ENCODE data around the gene LY6G6C. TPM values are rescaled to one million over a fixed set of nuclear protein-coding genes. Genes with fewer than 3 reads are reported as not detected.
A peak's percentile ranks its signal among the peaks of the same experiment; 100 is the strongest.

Gene LY6G6C
- total RNA-seq, result not detected

- H3K4me3 Mint-ChIP-seq, result no peak within 1 kb of the TSS
- CTCF ChIA-PET, result no interaction called here
- H3K4me1 Mint-ChIP-seq (ENCODE audit: low read depth), result peaks cover 10% of the 10 kb centered on the region
These were observed at the start of gene LY6G6C for GRCh38 chr6:31721351-31722020. TSS of gene LY6G6C (minus strand) at chr6:31721746. CDS start at chr6:31721679, 67 bp downstream.

GRCh38 chr6:31770860-31771259, 49.3 kb upstream of the LY6G6C start:
- peaks cover 1% of the 10 kb centered on the region for H3K36me3 Mint-ChIP-seq (ENCODE audit: low read depth)
- H3K27ac Mint-ChIP-seq, result no peak overlapping the region
- H3K4me3 Mint-ChIP-seq, result no peak overlapping the region
- intact Hi-C loops (cut with micrococcal nuclease), result loop anchor here (1.0 to 2.0 kb wide), 2 partner anchors 46 to 225 kb away; partner anchors contain the start of gene ATP6V1G2
- no peaks in the 10 kb centered on the region for H3K27me3 Mint-ChIP-seq (ENCODE audit: low read depth)
- no peaks in the 10 kb centered on the region for H3K9me3 Mint-ChIP-seq
- CTCF ChIA-PET, result interaction anchor here (0.7 to 3.0 kb wide), 12 partner anchors 21 to 106 kb away, joined by 3 to 11 read pairs (median 4); partner anchors contain the start of genes GPANK1, MPIG6B and MSH5
- peaks cover 31% of the 10 kb centered on the region for H3K4me1 Mint-ChIP-seq (ENCODE audit: low read depth)
- no peak for DNase-seq

More at GRCh38 chr6:31721351-31722020, at the start of gene LY6G6C:
- Mint-ChIP-seq H3K27me3 (ENCODE audit: low read depth) (no peaks in the 10 kb centered on the region), H3K27ac (no peak within 1 kb of the TSS), H3K9me3 (no peaks in the 10 kb centered on the region), H3K36me3 (ENCODE audit: low read depth) (no peaks in the 10 kb centered on the region)
- intact Hi-C loops (cut with micrococcal nuclease), result no loop called here
- DNase-seq, result no peak

GRCh38 chr6:31769684-31770371, 48.3 kb upstream of the LY6G6C start:
- Mint-ChIP-seq H3K4me3 (no peak overlapping the region), H3K27ac (no peak overlapping the region), H3K27me3 (ENCODE audit: low read depth) (no peaks in the 10 kb centered on the region), H3K9me3 (no peaks in the 10 kb centered on the region), H3K36me3 (ENCODE audit: low read depth) (peaks cover 1% of the 10 kb centered on the region), H3K4me1 (ENCODE audit: low read depth) (peaks cover 27% of the 10 kb centered on the region)
- DNase-seq, result peak; percentile 86
- CTCF ChIA-PET, result interaction anchor here (0.6 to 3.0 kb wide), 28 partner anchors 10 to 202 kb away, joined by 3 to 11 read pairs (median 4); partner anchors contain the start of genes CLIC1, GPANK1, LY6G5C and MPIG6B
- intact Hi-C loops (cut with micrococcal nuclease), result loop anchor here (1.0 to 2.0 kb wide), 4 partner anchors 41 to 224 kb away; partner anchors contain the start of genes ATP6V1G2, DDAH2 and LY6G5C

- intact Hi-C loops (cut with micrococcal nuclease), result loop anchor here (1.0 to 2.0 kb wide), 2 partner anchors 39 to 88 kb away; partner anchors contain the start of genes DDAH2 and LY6G5C
These were observed 47.1 kb upstream of the LY6G6C start for GRCh38 chr6:31768363-31769257.

GRCh38 chr6:31767096-31767645, 45.6 kb upstream of the LY6G6C start:
- H3K27me3 Mint-ChIP-seq (ENCODE audit: low read depth), result no peaks in the 10 kb centered on the region

More at GRCh38 chr6:31768363-31769257, 47.1 kb upstream of the LY6G6C start:
- Mint-ChIP-seq H3K4me3 (no peak overlapping the region), H3K9me3 (no peaks in the 10 kb centered on the region), H3K27me3 (ENCODE audit: low read depth) (no peaks in the 10 kb centered on the region), H3K4me1 (ENCODE audit: low read depth) (peaks cover 27% of the 10 kb centered on the region), H3K36me3 (ENCODE audit: low read depth) (peaks cover 10% of the 10 kb centered on the region), H3K27ac (no peak overlapping the region)
- DNase-seq, result no peak
- CTCF ChIA-PET, result interaction anchor here (0.9 to 3.0 kb wide), 12 partner anchors 16 to 201 kb away, joined by 3 to 11 read pairs (median 6); partner anchors contain the start of genes CLIC1 and MSH5

GRCh38 chr6:31765910-31766794, 44.6 kb upstream of the LY6G6C start:
- CTCF ChIA-PET, result interaction anchor here (0.6 to 0.7 kb wide), 3 partner anchors 40 to 68 kb away, joined by 3 to 5 read pairs (median 3); partner anchors contain the start of gene LSM2

More at GRCh38 chr6:31767096-31767645, 45.6 kb upstream of the LY6G6C start:
- no peak overlapping the region for H3K4me3 Mint-ChIP-seq
- no peak for DNase-seq
- H3K36me3 Mint-ChIP-seq (ENCODE audit: low read depth), result peaks cover 17% of the 10 kb centered on the region
- CTCF ChIA-PET, result interaction anchor here (0.6 kb wide), 1 partner anchor 40 kb away, joined by 3 read pairs; the partner anchor contains the start of gene LSM2
- intact Hi-C loops (cut with micrococcal nuclease), result no loop called here
- H3K4me1 Mint-ChIP-seq (ENCODE audit: low read depth), result peaks cover 16% of the 10 kb centered on the region
- no peaks in the 10 kb centered on the region for H3K9me3 Mint-ChIP-seq
- H3K27ac Mint-ChIP-seq, result no peak overlapping the region

GRCh38 chr6:31765559-31765909, 44.0 kb upstream of the LY6G6C start:
- no peak overlapping the region for H3K27ac Mint-ChIP-seq
- H3K9me3 Mint-ChIP-seq, result no peaks in the 10 kb centered on the region
- H3K27me3 Mint-ChIP-seq (ENCODE audit: low read depth), result no peaks in the 10 kb centered on the region
- no peak for DNase-seq
- no peak overlapping the region for H3K4me3 Mint-ChIP-seq
- peaks cover 32% of the 10 kb centered on the region for H3K36me3 Mint-ChIP-seq (ENCODE audit: low read depth)
- CTCF ChIA-PET, result interaction anchor here (0.6 to 0.7 kb wide), 2 partner anchors 40 to 68 kb away, joined by 3 to 5 read pairs; no protein-coding TSS in a partner anchor
- intact Hi-C loops (cut with micrococcal nuclease), result no loop called here
- peaks cover 7% of the 10 kb centered on the region for H3K4me1 Mint-ChIP-seq (ENCODE audit: low read depth)

More at GRCh38 chr6:31765910-31766794, 44.6 kb upstream of the LY6G6C start:
- H3K9me3 Mint-ChIP-seq, result no peaks in the 10 kb centered on the region
- H3K27me3 Mint-ChIP-seq (ENCODE audit: low read depth), result no peaks in the 10 kb centered on the region
- peaks cover 26% of the 10 kb centered on the region for H3K36me3 Mint-ChIP-seq (ENCODE audit: low read depth)
- H3K27ac Mint-ChIP-seq, result no peak overlapping the region
- H3K4me1 Mint-ChIP-seq (ENCODE audit: low read depth), result peaks cover 9% of the 10 kb centered on the region
- intact Hi-C loops (cut with micrococcal nuclease), result no loop called here
- H3K4me3 Mint-ChIP-seq, result no peak overlapping the region
- no peak for DNase-seq

GRCh38 chr6:31764198-31764597, 42.7 kb upstream of the LY6G6C start:
- CTCF ChIA-PET, result no interaction called here
- peaks cover 43% of the 10 kb centered on the region for H3K36me3 Mint-ChIP-seq (ENCODE audit: low read depth)
- no peak overlapping the region for H3K4me3 Mint-ChIP-seq
- H3K9me3 Mint-ChIP-seq, result no peaks in the 10 kb centered on the region
- H3K4me1 Mint-ChIP-seq (ENCODE audit: low read depth), result peaks cover 2% of the 10 kb centered on the region
- no peaks in the 10 kb centered on the region for H3K27me3 Mint-ChIP-seq (ENCODE audit: low read depth)
- no peak overlapping the region for H3K27ac Mint-ChIP-seq
- DNase-seq, result no peak
- intact Hi-C loops (cut with micrococcal nuclease), result no loop called here

GRCh38 chr6:31763619-31763940, 42.0 kb upstream of the LY6G6C start:
- no peaks in the 10 kb centered on the region for H3K27me3 Mint-ChIP-seq (ENCODE audit: low read depth)
- peaks cover 2% of the 10 kb centered on the region for H3K4me1 Mint-ChIP-seq (ENCODE audit: low read depth)
- CTCF ChIA-PET, result no interaction called here
- no peak for DNase-seq
- no peaks in the 10 kb centered on the region for H3K9me3 Mint-ChIP-seq
- intact Hi-C loops (cut with micrococcal nuclease), result no loop called here
- H3K36me3 Mint-ChIP-seq (ENCODE audit: low read depth), result peaks cover 49% of the 10 kb centered on the region
- H3K4me3 Mint-ChIP-seq, result no peak overlapping the region
- H3K27ac Mint-ChIP-seq, result no peak overlapping the region

GRCh38 chr6:31762878-31763618, 41.5 kb upstream of the LY6G6C start:
- Mint-ChIP-seq H3K27me3 (ENCODE audit: low read depth) (no peaks in the 10 kb centered on the region), H3K9me3 (no peaks in the 10 kb centered on the region), H3K4me3 (no peak overlapping the region), H3K27ac (no peak overlapping the region), H3K4me1 (ENCODE audit: low read depth) (peaks cover 2% of the 10 kb centered on the region), H3K36me3 (ENCODE audit: low read depth) (peaks cover 55% of the 10 kb centered on the region)
- CTCF ChIA-PET, result no interaction called here
- intact Hi-C loops (cut with micrococcal nuclease), result no loop called here
- DNase-seq, result no peak
